K562 (cell line): ENCODE measurements around the gene C2. TPM values are rescaled to one million over a fixed set of nuclear protein-coding genes. Genes with fewer than 3 reads are reported as not detected.
A peak's percentile ranks its signal among the peaks of the same experiment; 100 is the strongest.

Source experiments
- ADNP ChIP-seq: fragments of 200-800 bp; sonication (Bioruptor generic); IDR thresholded peaks from 2 replicates; pipeline ENCODE4 v1.6.1; 2016; ENCODE audit warnings: missing genetic modification characterization, missing compliant biosample characterization
- CBX3 ChIP-seq, 2 experiments: IDR thresholded peaks; 1 replicate in 1 of 2; 2 replicates in 1 of 2; pipeline ENCODE4 v1.6.1; 2012; ENCODE audit warnings: inconsistent platforms in 2 of 2, low read length in 2 of 2, borderline replicate concordance in 1 of 2, control low read depth in 1 of 2
- CBX5 ChIP-seq: IDR thresholded peaks from 2 replicates; pipeline ENCODE4 v1.6.1; 2014; ENCODE audit warnings: low read depth, borderline replicate concordance
- CEBPB ChIP-seq: fragments of 450-650 bp; IDR thresholded peaks from 2 replicates; pipeline ENCODE4 v1.6.1; 2016; ENCODE audit warnings: missing genetic modification characterization, missing compliant biosample characterization
- CREM ChIP-seq: IDR thresholded peaks from 2 replicates; pipeline ENCODE4 v1.6.1; 2014; ENCODE audit warnings: antibody characterized with exemption, low read depth
- EP400 ChIP-seq: fragments of 450-650 bp; IDR thresholded peaks from 2 replicates; pipeline ENCODE4 v1.6.1; 2017; ENCODE audit warnings: antibody characterized with exemption, mild to moderate bottlenecking, moderate library complexity
- KDM4B ChIP-seq, 2 experiments: fragments of 450-650 bp in 1 of 2; sonication (generic) in 1 of 2; IDR thresholded peaks; 2 replicates each; pipeline ENCODE4 v1.6.1; 2016 to 2017; ENCODE audit warnings: borderline replicate concordance in 2 of 2, antibody characterized with exemption in 1 of 2, low read depth in 1 of 2, mild to moderate bottlenecking in 1 of 2
- NCOR1 ChIP-seq: fragments of 450-650 bp; IDR thresholded peaks from 2 replicates; pipeline ENCODE4 v1.6.1; 2016; ENCODE audit warnings: mild to moderate bottlenecking, moderate library complexity
- RBFOX2 ChIP-seq: fragments of 200-400 bp; formaldehyde crosslinking; IDR thresholded peaks from 2 replicates; pipeline ENCODE4 v1.6.1; 2017; ENCODE audit warnings: low read depth, mild to moderate bottlenecking, low read length, moderate library complexity
- VEZF1 ChIP-seq: fragments of 200-800 bp; sonication (Bioruptor generic); IDR thresholded peaks from 2 replicates; pipeline ENCODE4 v1.6.1; 2017; ENCODE audit warnings: missing genetic modification characterization, missing compliant biosample characterization
- ZNF644 ChIP-seq: fragments of 200-800 bp; sonication (Bioruptor generic); IDR thresholded peaks from 2 replicates; pipeline ENCODE4 v1.6.1; 2016; ENCODE audit warnings: low read depth, missing genetic modification characterization, missing compliant biosample characterization
- polyA plus RNA-seq, 8 experiments: library from polyadenylated mRNA; depleted of rRNA in 4 of 8; stranded (reverse) in 5 of 8; unstranded in 3 of 8; fragments of >200 nt; fragmentation: Nextera tagmentation in 2 of 8; fragmentation: Illumina TruSeq in 1 of 8; extraction: Ambion mirVana in 2 of 8; extraction: Trizol in 1 of 8; gene quantifications; 2 replicates each; pipeline versions ENCODE4 v1.2.1 to v1.2.3, GENCODE V29; 2011 to 2014; ENCODE audit warnings: inconsistent platforms in 1 of 8, missing spikeins in 1 of 8
- total RNA-seq, 7 experiments: library from RNA; depleted of rRNA in 6 of 7; stranded (reverse); fragments of >200 nt in 6 of 7; fragmentation: Illumina TruSeq in 2 of 7; extraction: Trizol in 2 of 7; gene quantifications; 2 replicates each; pipeline versions ENCODE4 v1.2.1 to v1.2.3, GENCODE V29; 2011 to 2021; ENCODE audit warnings: low replicate concordance in 1 of 7
- TF ChIP-seq, protein P1 (sequence below): fragments of 450-650 bp; IDR thresholded peaks from 2 replicates; pipeline ENCODE4 v1.6.1; 2016; ENCODE audit warnings: low read depth

C2 gene
- total and polyA plus RNA-seq, 9 of the 15 experiments (the other 6 are each of a cell fraction or from before 2014, with no cell fraction given), result 0.05 to 1.1 (median 0.39) TPM; not detected in 1

DNA sequence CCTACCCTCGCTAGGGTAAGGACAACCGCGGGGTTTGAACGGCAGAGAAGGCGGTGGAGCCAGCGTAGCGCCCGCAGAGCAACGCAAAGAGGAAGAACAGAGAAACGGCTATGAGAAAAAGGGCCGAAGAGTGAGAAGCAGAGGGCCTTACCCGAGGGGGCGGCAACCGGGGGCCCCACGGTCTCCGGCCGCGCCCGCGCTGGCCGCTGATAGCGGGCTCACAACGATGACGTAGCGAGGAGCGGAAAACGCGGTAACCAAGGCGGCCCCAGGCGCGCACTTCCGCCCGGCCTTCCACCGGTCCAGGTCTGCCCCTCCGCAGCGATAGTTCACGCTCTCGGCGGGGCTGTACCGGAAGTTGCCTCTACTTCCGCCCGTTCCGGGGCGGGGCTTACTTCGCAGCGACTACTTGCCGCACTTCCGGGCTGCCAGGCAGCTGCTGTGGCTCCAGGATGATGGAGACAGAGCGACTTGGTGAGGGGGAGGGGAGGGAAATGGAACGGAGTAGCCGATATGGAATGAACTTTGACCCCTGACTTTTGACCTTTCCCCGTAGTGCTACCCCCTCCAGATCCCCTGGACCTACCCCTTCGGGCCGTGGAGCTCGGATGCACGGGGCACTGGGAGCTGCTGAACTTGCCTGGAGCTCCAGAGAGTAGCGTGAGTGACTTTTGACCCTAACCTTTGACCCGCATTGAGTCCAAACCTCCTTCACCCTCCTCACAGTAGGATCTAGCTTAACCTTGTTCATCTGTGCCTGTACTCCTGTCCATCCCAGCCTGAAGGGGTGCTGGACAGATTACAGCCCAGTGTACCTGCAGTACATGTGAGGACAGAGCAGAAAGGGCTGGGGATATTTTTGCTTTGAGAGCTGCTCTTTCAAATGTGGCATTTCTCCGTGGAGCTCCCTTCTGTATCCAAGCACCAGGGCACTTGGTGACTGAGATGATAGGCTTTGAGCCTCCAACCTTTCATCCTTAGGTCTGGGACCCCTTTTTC is 31.5 kb downstream of the C2 start, which contains the start of the genes NELFE and SKIC2 (continued):
- TF ChIP-seq, protein P1, sequence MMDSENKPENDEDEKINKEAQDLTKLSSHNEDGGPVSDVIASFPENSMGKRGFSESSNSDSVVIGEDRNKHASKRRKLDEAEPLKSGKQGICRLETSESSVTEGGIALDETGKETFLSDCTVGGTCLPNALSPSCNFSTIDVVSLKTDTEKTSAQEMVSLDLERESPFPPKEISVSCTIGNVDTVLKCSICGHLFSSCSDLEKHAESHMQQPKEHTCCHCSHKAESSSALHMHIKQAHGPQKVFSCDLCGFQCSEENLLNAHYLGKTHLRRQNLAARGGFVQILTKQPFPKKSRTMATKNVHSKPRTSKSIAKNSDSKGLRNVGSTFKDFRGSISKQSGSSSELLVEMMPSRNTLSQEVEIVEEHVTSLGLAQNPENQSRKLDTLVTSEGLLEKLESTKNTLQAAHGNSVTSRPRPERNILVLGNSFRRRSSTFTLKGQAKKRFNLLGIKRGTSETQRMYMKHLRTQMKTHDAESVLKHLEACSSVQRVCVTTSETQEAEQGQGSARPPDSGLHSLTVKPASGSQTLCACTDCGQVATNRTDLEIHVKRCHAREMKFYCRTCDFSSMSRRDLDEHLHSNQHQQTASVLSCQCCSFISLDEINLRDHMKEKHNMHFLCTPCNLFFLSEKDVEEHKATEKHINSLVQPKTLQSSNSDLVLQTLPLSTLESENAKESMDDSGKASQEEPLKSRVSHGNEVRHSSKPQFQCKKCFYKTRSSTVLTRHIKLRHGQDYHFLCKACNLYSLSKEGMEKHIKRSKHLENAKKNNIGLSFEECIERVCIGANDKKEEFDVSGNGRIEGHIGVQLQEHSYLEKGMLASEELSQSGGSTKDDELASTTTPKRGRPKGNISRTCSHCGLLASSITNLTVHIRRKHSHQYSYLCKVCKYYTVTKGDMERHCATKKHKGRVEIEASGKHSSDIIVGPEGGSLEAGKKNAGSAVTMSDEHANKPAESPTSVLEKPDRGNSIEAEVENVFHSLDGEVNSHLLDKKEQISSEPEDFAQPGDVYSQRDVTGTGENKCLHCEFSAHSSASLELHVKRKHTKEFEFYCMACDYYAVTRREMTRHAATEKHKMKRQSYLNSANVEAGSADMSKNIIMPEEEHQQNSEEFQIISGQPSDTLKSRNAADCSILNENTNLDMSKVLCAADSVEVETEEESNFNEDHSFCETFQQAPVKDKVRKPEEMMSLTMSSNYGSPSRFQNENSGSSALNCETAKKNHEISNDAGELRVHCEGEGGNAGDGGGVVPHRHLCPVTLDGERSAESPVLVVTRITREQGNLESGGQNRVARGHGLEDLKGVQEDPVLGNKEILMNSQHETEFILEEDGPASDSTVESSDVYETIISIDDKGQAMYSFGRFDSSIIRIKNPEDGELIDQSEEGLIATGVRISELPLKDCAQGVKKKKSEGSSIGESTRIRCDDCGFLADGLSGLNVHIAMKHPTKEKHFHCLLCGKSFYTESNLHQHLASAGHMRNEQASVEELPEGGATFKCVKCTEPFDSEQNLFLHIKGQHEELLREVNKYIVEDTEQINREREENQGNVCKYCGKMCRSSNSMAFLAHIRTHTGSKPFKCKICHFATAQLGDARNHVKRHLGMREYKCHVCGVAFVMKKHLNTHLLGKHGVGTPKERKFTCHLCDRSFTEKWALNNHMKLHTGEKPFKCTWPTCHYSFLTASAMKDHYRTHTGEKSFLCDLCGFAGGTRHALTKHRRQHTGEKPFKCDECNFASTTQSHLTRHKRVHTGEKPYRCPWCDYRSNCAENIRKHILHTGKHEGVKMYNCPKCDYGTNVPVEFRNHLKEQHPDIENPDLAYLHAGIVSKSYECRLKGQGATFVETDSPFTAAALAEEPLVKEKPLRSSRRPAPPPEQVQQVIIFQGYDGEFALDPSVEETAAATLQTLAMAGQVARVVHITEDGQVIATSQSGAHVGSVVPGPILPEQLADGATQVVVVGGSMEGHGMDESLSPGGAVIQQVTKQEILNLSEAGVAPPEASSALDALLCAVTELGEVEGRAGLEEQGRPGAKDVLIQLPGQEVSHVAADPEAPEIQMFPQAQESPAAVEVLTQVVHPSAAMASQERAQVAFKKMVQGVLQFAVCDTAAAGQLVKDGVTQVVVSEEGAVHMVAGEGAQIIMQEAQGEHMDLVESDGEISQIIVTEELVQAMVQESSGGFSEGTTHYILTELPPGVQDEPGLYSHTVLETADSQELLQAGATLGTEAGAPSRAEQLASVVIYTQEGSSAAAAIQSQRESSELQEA, result no peak
- TF ChIP-seq CBX3 (IDR thresholded peaks at IDR 0.05; ENCODE audit: borderline replicate concordance in 1 of 2, low read length in 2 of 2), result peak in 1 of 2 experiments; percentile 69; a peak in 1 of 3 replicates
- peak; percentile 62 for TF ChIP-seq NCOR1
- peak; percentile 99 for TF ChIP-seq CREM
- peak; percentile 84 for TF ChIP-seq VEZF1 (CRISPR knock-in tag)
- TF ChIP-seq ADNP, result no peak
- TF ChIP-seq EP400, result peak; percentile 95
- peak in 1 of 2 experiments; percentile 94; a peak in 1 of 4 replicates for TF ChIP-seq KDM4B (IDR thresholded peaks at IDR 0.05; ENCODE audit: borderline replicate concordance in 2 of 2, low read depth in 1 of 2)
- no peak for TF ChIP-seq CEBPB (tag)
- TF ChIP-seq ZNF644, result peak; percentile 22; the same call in 1 of the 2 replicates
- TF ChIP-seq CBX5, result peak; percentile 45; the same call in 1 of the 2 replicates
- peak; percentile 86 for TF ChIP-seq RBFOX2
